GM12874 (cell line): Measurements from ENCODE around the gene FAM170B.

Experiments used
- TF ChIP-seq, protein P1 (sequence below): IDR thresholded peaks from 2 replicates; pipeline ENCODE4 v1.5.1; 2011; ENCODE audit warnings: low read depth, mild to moderate bottlenecking, control low read depth, low read length, moderate library complexity; ENCODE audit not compliant: insufficient read depth

Gene FAM170B

DNA sequence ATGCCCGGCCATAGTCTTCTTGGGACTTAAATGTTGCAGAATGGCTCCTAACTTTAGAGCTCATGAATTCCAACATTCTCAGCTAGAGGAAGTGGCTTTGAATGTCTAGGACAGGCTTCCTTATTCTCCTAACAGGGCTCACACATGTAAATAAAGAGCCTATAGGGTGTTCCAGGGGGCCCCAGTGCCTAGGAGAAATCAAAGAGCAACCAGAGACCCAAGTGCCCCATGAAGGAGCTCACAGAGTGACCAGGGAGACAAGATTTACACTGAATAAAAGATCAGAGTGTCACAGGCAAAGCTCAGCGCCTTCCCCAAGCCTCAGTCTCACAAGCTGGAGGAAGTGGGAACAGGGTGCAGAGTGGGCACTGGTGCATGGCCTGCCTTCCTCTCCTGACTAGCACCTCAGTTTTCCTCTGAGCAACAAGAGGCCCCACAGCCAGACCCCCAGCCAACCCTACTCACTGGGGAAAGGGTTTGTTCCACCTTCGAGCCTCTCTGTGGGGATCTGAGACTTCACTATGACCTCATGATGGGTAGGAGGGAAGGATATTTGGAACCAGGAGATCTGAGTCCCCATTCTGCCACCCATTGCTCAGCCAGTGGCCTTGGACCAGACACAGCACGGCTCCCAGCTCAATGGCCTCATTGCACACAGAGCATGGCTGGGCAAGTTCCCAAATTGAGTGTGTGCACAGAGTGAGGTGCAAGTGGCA lies 38.4 kb upstream of the FAM170B start:
- TF ChIP-seq, protein P1, sequence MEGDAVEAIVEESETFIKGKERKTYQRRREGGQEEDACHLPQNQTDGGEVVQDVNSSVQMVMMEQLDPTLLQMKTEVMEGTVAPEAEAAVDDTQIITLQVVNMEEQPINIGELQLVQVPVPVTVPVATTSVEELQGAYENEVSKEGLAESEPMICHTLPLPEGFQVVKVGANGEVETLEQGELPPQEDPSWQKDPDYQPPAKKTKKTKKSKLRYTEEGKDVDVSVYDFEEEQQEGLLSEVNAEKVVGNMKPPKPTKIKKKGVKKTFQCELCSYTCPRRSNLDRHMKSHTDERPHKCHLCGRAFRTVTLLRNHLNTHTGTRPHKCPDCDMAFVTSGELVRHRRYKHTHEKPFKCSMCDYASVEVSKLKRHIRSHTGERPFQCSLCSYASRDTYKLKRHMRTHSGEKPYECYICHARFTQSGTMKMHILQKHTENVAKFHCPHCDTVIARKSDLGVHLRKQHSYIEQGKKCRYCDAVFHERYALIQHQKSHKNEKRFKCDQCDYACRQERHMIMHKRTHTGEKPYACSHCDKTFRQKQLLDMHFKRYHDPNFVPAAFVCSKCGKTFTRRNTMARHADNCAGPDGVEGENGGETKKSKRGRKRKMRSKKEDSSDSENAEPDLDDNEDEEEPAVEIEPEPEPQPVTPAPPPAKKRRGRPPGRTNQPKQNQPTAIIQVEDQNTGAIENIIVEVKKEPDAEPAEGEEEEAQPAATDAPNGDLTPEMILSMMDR = no peak

DNA sequence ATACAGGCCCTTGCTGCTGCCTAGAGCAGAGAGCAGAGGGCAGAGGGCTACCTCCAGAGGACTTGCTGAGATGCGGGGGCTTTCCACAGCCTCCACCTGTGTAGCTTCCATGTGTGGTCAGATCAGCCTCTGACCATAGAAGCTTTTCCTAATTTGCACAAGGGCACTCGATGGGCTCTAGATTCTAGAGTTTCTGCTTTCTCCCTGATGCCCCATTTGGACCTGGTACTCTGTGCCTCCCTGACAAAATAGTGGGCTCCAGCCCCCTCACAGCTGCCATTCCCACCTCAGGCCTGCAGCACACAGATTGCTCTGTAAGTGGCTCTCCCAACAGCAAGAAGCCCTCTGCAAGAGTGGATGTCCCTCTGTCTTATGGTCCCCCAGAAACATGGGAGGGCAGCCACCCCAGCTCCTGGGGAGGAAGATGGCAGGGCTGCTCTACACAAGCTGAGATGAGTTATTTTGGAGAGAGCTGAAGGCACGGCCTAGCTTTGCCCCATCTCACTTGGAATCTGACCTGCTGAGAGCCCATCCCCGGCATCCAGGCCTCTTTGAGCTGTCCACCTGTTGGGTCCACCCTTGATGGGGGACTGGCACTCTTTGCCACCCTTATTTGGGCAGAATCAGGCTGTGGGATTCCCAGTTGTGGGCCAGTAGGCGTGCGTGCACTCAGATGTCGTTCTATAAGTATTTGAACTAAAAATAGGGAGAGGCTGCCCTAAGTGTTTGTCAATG lies 37.7 kb upstream of the FAM170B start:
- TF ChIP-seq, protein P1 = no peak

DNA sequence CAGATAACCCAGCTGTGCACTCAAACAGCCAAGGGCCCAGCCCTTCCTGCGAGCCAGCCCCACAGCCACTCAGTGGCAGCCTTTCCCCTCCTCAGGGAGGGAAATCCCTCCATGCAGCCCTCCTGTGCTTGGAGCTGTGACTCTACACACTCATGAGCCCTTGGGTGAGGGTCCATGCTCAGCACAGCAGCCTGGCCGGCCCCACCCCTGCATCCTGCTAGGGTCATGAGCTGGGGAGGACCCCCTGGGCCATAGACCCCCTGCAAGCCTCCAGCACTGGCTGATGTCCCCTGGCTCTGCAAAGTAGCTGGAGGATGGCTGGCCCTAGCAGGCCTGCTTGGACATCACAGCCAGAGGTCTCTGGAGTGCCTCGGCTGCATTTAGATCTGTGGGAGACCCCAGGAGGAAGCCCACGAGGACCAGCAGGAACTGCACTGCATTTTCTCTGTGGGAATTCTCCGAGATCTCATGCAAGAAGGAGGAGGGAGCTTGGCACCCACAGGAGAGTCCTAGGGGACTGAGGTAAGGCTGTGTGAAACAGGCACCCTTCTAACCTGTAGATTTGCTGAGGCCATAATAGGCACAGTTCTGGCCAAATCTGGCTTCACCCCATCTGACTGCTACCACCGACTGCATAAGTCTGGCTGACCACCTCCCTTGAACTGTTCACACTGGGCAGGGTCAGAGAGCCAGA lies 37.0 kb upstream of the FAM170B start:
- TF ChIP-seq, protein P1 = no peak

DNA sequence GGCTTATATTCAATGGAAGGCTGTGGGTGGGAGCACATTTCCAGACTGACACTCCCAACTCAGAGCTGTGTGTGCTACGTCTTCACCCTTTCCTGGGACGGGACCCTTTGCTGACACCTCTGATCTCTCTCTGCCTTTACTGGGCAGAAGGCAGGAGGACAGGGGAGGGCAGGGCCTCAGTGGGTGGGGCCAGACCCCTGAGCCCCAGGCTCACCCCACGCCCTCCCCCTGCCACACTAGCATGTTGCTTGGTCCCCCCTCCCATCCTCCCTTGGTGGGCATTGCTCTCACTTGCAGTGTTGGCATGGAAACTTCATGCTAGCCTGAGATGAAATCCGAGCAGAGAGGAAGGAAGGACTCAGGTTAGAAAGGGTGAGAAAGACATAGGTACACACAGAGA lies 36.0 kb upstream of the FAM170B start:
- TF ChIP-seq, protein P1 = no peak

DNA sequence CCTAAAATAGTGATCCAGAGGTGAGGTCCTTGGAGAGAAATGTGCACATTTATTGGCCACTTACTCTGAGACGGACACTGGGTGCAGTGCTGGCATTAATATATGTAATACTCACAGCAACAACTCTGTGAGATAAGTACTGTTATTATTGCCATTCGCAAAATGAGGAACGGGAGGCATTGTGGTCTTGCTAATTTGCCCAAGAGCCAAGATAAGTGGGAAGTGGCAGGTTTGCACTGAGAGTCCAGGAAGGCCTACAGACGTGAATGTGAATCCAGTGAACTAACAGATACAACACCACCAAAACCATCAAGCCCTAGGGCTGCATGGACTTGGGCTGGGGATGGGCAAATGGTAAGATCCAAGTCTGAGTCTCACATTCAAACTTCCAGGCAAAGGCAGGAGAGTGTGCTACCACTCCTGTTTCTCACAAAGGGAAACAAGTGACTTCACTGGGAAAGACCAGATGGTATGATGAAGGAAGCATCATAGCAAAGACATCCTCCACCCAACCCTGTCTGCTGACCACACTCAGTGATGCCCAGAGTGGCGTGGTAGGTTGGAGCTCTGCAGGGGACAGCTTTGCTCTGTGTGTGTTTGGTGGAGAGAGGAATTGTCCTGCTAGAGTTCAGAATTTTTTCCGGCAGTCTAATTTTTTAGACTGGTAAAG lies 35.1 kb upstream of the FAM170B start:
- TF ChIP-seq, protein P1 = no peak

DNA sequence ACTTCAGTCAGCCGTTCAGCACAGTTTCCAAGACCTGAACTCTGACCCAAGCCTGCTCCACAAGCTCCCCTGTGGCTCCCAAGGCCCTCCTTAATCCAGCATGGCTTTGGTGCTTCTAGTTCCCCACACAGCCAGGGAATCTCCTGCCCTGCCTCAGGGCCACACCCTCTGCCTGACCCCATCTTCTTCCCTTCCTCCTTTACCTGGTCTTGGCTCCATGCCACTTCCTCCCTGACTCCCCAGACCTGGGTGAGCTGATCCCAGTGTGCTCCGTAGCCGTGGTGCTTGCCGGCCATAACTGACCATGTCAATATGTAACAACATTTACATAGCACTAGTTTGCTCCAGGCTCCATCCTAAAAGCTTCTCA lies 34.3 kb upstream of the FAM170B start:
- TF ChIP-seq, protein P1 = no peak
